ENCODE data around the gene RPP30. TPM values are rescaled to one million over a fixed set of nuclear protein-coding genes. Genes with fewer than 3 reads are reported as not detected.

The RPP30 gene
- total RNA-seq, 1 donor from 2014 or later, result 52.8 TPM

DNA sequence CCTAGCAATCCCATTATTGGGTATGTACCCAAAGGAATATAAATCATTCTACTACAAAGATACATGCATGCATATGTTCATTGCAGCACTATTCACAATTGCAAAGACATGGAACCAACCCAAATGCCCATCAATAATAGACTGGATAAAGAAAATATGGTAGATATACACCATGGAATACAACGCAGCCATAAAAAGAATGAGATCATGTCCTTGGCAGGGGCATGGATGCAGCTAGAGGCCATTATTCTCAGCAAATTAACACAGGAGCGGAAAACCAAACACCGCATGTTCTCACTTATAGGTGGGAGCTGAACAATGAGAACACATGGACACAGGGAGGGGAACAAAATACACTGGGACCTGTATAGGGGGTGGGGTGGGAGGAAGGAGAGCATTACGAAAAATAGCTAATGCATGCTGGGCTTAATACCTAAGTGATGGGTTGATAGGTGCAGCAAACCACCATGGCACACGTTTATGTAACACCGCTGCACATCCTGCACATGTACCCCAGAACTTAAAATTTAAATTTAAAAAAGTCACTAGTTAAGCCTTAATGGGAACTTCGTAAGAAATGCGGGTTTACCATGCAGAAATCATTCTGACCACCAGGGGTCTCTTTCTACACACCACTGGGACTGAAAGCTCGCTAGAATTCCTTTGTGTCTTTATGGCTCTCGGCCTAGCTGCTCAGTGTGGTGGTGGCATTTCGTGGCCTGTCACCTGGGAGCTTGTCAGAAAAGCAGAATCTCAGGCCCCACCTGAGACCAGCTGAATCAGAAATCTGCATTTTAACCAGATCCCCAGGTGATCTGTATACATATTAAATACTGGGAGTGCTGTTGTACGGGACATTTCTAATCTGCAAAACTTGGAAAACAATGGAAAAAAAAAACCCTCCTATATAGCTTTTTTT is 39.6 kb downstream of the RPP30 start:
- TF ChIP-seq, protein P1, sequence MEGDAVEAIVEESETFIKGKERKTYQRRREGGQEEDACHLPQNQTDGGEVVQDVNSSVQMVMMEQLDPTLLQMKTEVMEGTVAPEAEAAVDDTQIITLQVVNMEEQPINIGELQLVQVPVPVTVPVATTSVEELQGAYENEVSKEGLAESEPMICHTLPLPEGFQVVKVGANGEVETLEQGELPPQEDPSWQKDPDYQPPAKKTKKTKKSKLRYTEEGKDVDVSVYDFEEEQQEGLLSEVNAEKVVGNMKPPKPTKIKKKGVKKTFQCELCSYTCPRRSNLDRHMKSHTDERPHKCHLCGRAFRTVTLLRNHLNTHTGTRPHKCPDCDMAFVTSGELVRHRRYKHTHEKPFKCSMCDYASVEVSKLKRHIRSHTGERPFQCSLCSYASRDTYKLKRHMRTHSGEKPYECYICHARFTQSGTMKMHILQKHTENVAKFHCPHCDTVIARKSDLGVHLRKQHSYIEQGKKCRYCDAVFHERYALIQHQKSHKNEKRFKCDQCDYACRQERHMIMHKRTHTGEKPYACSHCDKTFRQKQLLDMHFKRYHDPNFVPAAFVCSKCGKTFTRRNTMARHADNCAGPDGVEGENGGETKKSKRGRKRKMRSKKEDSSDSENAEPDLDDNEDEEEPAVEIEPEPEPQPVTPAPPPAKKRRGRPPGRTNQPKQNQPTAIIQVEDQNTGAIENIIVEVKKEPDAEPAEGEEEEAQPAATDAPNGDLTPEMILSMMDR (conservative IDR thresholded peaks at IDR 0.05; ENCODE audit: low read depth, low read length), result peak; percentile 88
- peak; percentile 41 for DNase-seq (ENCODE audit: low read depth)
- no peak overlapping the region for H3K4me3 ChIP-seq (ENCODE audit: low read depth, low read length)

DNA sequence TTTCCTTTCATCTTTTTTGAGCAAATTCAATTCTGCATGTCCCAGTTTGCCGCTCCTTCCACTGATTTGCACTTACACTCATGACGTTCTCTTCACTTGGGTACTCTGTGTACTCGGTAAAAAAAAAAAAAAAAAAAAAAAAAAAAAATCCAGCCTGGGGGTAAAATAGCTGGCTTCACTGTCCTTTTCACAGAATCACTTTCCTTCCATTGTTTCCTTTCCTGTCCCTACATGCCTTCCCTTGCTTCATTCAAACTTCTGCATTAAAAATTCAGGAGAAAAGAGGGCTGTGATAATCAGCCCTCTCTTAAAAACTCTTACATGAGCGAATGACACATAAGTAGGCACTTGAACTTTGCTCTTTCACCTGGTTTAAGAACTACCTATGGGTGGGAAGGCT is 40.4 kb downstream of the RPP30 start:
- DNase-seq (ENCODE audit: low read depth), result no peak
- H3K4me3 ChIP-seq (ENCODE audit: low read depth, low read length), result no peak overlapping the region
- TF ChIP-seq, protein P1 (conservative IDR thresholded peaks at IDR 0.05; ENCODE audit: low read depth, low read length), result no peak

DNA sequence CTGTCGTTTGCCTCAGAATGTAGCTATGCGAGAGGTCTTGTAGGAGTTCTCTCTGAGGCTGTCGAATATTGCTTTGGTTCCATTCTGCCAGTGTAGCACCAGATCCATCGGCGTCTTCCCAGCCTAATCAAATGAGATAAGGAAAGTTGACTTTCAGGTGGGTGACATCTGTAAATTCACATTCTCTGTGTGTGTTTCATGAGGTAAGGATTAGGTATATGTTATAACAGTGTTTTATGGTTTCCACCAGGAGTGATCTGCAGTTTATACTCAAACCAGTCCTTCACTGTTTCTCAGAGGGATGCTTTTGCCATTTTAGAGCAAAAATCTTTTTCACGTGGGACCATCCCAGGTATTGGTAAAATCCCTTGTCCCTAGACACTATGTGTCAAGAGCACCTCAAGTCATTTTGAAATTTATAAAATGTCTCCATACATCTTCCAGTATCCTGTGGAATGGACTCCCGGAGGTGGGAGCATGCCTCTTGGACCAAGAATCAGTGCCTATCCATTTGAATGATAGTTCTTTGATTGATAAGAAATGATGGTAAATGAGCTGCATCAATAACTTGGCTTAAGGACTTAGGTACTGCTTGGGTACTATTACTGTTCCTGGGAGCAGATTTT is 41.2 kb downstream of the RPP30 start:
- H3K4me3 ChIP-seq (ENCODE audit: low read depth, low read length), result no peak overlapping the region
- no peak for DNase-seq (ENCODE audit: low read depth)
- TF ChIP-seq, protein P1 (conservative IDR thresholded peaks at IDR 0.05; ENCODE audit: low read depth, low read length), result no peak

DNA sequence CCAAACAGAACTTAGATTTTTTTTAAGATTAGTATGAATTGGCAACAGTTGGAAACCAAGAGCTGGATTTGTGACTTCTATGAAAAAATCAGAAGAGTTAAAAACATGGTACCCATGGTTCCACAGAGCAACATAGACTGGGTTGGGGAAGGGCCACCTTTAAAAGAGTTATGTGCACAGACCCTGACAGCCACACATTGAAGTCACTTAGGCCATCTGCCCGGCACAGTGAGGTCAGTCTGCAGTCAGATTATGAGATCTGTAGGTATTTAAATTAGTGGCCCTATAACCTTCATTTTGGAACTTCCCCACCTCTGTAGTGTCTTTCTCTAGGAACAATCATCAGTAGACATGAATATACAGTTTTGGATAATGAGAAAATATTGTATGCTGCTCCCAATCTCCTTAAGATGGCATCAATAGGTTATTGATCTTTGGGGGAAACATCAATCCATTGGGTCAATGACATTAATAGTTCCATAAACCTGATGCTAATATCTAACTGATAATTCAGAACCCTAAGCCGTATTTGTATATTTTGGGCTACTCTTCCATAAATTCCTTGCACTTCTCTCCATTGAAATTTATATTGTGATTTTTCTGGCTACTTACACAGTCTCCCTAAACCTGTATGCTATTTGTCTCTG is 42.1 kb downstream of the RPP30 start:
- no peak overlapping the region for H3K4me3 ChIP-seq (ENCODE audit: low read depth, low read length)
- TF ChIP-seq, protein P1 (conservative IDR thresholded peaks at IDR 0.05; ENCODE audit: low read depth, low read length), result no peak
- DNase-seq (ENCODE audit: low read depth), result no peak

DNA sequence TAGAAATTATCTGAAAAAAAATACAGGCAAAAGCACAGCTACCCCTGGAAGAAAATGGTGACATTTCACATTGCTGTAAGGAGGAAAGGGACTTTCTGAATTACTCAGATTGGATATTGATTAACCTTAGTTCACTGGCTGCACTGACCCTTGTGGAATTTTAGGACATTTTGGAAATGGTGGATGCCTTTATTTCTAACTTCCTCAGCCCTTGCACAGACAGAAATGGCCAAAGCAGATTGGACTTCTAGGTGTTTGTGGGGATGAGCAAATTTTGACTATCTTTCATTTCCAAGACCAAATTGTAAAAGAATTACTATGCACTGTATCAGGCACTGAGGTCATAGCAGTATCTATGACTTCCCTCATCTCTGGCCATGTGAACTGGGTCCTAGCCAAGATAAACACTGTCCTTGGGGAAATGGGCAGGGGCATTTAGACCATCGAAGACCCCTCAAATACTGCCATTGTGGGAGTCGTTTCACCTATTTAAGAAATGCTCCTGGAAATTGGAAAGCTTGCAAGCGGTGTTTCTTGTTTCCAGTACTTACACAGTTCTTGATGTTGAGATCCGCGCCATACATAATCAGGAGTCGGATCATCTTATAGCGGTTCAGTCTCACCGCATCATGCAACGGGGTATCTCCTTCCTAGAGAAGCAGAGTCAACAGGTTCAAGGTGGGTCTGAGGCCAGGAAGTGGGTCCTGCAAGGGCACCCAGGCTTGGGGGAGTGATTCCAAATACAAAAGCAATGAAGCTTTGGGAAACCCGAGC is 43.4 kb downstream of the RPP30 start:
- no peak overlapping the region for H3K4me3 ChIP-seq (ENCODE audit: low read depth, low read length)
- TF ChIP-seq, protein P1 (conservative IDR thresholded peaks at IDR 0.05; ENCODE audit: low read depth, low read length), result no peak
- no peak for DNase-seq (ENCODE audit: low read depth)

DNA sequence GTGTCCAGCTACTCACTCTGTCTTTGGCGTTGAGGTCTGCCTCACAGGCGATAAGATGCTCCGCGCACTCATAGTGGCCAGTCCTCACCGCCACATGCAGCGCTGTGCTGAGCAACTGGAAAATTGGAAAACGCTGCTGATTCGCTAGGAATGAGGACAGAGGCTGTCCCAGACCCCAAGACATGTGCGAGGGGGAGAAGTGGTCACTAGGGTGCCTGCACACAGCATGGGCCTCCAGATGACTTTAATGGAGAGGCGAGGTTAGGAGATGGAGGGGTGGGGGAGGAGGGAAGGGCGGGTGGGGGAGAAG is 43.9 kb downstream of the RPP30 start:
- TF ChIP-seq, protein P1 (conservative IDR thresholded peaks at IDR 0.05; ENCODE audit: low read depth, low read length), result no peak
- H3K4me3 ChIP-seq (ENCODE audit: low read depth, low read length), result no peak overlapping the region
- DNase-seq (ENCODE audit: low read depth), result no peak
